HG03469 (cell line): ENCODE results near the gene MCF2L2.
"Not testable (repeated sequence)": the region's sequence is repeated elsewhere in the genome, so short reads cannot be mapped to it uniquely, and the experiment has no call there.

Experiments
- ATAC-seq: cut with Tn5 transposase; IDR thresholded peaks from one replicate; pipeline ENCODE4 v1.9.1; 2021; ENCODE audit warnings: mild to moderate bottlenecking, moderate library complexity, moderate number of reproducible peaks; ENCODE audit not compliant: unreplicated experiment

MCF2L2 gene

DNA sequence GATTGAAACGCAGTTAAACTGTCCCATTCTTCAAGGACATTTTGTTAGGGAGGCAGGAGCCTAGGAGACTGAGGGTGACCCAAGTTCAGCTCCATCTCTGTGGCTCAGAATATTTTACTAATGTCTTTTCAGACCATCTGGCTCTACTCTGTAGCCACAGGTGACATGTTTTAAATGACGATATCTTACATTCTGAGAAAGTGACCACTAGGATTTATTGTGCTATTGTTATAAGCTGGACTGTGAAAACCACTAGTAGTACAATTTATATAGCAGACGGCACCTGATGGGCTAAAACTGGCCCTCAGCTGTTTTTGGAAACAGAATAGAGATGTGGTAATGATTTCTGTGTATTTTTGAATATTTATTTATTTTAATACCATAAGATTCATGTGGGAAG is 55.5 kb downstream of the MCF2L2 start:
- ATAC-seq = no peak

DNA sequence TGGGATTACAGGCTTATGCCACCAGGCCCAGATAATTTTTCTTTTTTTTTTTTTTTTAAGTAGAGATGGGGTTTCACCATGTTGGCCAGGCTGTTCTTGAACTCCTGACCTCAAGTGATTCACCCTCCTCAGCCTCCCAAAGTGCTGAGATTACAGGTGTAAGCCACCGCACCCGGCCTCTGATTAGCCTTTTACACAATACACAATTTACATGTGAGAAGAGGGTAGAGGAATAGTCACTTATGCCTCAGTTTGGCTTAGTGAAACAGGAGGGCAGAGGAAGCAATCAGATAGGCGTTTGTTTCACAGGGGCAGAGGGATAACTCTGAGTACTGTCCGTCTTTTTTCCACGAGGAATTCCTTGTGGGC is 56.8 kb downstream of the MCF2L2 start:
- not testable (repeated sequence) for ATAC-seq

- no peak for ATAC-seq
Measured at GRCh38 chr3:183370391-183370790, 58.0 kb downstream of the MCF2L2 start.

GRCh38 chr3:183369627-183370026 is 58.8 kb downstream of the MCF2L2 start:
- ATAC-seq = no peak

DNA sequence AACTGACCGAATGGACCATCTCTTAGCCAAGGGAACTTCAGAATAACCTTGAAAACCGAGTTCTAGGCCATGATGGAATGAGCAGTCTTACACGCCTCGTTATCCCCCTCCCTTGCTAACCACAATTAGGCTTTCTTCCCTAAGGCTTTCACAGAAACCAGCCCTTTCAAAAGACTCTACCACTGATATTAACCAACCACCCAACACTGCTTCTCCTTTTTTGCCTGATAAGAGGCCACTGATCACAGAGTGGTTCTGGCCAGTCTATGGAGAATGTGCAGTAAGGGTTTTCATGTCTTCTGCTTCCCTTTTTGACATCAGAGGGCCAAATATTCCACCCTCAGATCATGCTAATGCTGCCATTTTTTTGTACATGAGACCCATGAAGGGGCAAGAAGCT is 59.3 kb downstream of the MCF2L2 start:
- ATAC-seq = no peak

DNA sequence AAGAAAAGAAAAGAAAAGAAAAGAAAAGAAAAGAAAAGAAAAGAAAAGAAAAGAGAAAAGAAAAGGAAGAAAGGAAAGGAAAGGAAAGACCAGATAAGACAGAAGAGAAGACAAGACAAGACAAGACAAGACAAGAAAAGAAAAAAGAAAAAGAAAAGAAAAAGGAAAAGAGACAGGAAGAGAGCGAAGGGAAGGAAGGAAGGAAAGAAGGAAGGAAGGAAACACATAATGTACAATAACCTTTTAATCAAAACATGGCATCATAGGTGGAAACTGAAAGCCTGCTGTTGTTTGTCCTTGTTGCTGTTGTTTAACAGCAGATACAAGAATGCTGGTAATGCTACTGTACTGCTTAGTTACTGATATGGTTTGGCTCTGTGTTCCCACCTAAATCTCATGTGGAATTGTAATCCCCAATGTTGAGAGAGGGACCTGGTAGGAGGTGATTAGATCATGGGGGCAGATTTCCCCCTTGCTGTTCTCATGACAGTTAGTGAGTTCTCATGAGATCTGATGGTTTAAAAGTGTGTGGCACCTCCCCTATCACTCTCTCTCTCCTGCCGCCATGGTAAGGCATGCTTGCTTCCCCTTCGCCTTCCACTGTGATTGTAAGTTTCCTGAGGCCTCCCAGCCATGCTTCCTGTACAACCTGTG is 67.3 kb downstream of the MCF2L2 start:
- ATAC-seq = no peak

GRCh38 chr3:183359036-183359435 is 69.4 kb downstream of the MCF2L2 start:
- ATAC-seq = no peak

GRCh38 chr3:183357564-183358079 is 70.8 kb downstream of the MCF2L2 start:
- no peak for ATAC-seq

DNA sequence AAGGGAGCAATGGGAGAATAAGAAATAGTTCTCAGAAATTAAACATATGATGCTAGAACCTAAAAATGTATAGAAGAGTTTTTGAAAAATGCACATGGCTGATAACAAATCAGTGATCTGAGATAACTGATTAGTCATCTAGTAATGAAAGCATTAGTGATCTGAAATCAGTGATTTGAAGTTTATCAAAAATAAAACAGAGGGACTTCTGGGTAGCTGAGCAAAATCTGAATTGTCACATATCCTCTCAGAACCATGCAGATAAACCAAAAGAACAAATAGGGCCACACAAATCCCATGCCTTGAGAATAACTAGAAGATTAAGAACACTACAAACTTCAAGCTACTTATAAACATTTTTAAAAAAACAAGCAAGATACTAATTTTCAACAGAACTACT is 71.5 kb downstream of the MCF2L2 start:
- ATAC-seq = no peak

DNA sequence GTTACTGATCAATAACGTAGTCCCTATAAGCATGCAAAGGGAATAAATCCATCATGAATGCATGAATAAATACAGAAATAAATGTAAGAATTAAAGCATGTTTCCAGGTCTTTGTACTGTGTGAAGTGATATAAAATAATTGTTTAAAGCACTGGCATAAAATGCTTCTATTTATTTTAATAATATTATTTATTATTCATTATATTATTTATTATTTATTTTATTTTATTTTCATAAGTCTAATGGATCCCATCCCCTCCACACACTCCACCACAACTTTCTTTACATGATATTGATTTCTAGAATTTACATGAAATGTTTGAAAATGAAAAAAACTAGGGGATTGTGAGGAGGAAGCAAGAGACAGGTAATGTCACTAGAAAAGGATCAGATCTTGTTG is 73.5 kb downstream of the MCF2L2 start:
- ATAC-seq = no peak

GRCh38 chr3:183354325-183354831 is 74.0 kb downstream of the MCF2L2 start:
- ATAC-seq = no peak

GRCh38 chr3:183353421-183353820 is 75.0 kb downstream of the MCF2L2 start:
- no peak for ATAC-seq

- ATAC-seq = no peak
Measured at GRCh38 chr3:183350164-183350563, 78.3 kb downstream of the MCF2L2 start.

GRCh38 chr3:183349421-183350157 is 78.8 kb downstream of the MCF2L2 start:
- no peak for ATAC-seq

DNA sequence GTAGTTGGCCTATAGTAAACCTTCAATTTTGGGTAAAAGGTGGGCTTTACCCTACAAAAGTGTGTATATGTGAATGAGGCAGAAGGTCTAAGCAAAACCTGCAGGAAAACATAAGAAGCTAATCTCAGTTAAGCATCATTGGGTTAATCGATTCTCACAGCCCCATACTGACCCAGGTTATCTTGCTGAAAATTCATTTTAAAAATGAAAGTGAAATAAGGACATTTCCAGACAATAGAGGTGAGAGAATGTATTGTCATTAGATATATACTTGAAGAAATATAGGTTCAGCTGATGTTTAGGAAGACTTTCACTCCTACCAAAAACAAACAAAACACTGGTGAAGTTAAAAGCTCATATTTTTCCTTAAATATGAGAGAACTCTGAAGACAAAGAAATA is 85.6 kb downstream of the MCF2L2 start:
- ATAC-seq = no peak

DNA sequence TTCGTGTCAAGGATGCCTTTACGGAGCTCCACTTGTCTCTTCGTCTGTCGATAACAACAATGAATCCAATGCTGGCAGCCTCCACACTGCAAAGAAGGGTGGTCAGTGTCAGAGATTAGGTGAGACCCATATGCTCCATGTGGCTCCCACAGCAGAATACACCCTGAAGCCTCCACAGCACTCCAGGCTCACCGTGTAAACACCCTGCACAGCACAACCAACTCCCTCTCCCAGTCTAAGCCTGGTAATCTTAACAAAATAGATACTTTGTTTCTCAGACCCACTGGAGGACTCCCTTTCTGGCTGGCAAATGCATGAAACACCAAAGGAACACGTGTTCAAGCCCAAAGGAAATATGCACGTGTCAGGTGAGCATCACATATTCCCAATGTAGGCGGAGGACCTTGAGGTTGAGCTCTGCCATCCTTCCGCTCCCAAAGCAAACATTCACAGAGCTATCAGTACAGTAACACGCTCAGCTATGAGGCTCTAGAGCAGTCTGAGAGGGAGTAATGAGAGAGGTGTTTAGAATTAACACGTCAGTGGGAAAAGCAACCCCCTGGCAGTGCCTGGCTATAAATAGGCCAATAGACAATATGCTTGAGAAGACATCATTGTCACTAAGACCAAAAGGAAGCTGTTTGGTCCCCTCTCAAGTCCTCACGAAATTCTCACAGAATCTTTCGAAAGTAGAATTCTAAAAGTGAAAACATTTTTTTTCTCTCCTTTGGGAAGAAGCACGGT is 86.7 kb downstream of the MCF2L2 start:
- no peak for ATAC-seq

- no peak for ATAC-seq
Measured at GRCh38 chr3:183340222-183340621, 88.2 kb downstream of the MCF2L2 start.

- no peak for ATAC-seq
Measured at GRCh38 chr3:183339461-183340086, 88.8 kb downstream of the MCF2L2 start.

DNA sequence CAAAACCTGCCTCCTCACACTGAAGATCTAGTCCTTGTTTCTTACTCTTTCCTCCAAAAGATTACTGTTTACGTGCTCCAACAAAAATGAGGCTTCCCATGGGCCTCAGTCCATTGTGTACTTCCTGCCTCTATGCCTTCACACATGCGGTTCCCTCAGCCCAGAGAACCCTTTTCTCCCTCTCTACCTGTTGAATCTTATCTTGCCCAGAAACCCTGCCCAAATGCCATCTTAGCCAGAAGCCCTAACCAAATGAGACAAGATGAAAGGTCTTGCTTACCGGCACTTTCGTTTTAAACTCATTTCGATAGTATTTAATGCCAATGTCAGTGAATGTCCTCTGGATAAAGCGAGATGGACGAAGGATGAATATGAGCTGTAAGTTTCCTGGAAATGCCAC is 89.9 kb downstream of the MCF2L2 start:
- ATAC-seq = no peak

- ATAC-seq = no peak
Measured at GRCh38 chr3:183332487-183332886, 95.9 kb downstream of the MCF2L2 start.

DNA sequence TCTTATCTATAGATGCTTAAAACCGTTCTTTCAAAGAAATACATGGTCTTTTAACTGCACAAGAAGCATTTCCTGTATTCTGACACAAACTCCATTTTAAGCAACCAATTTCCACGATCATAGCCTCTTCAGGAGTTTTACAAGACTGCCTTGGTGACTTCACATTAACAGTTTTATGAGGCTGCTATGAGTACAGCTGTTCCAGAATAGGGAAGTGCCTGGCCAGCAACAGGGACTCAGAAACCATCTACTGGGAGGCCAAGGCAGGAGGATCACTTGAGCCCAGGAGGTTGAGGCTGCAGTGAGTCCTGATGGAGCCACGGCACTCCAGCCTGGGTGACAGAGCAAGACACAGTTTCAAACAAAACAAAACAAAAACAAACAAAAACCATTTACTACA is 96.9 kb downstream of the MCF2L2 start:
- ATAC-seq = no peak
